ENCODE data around the gene PRKAR1A.

DNA sequence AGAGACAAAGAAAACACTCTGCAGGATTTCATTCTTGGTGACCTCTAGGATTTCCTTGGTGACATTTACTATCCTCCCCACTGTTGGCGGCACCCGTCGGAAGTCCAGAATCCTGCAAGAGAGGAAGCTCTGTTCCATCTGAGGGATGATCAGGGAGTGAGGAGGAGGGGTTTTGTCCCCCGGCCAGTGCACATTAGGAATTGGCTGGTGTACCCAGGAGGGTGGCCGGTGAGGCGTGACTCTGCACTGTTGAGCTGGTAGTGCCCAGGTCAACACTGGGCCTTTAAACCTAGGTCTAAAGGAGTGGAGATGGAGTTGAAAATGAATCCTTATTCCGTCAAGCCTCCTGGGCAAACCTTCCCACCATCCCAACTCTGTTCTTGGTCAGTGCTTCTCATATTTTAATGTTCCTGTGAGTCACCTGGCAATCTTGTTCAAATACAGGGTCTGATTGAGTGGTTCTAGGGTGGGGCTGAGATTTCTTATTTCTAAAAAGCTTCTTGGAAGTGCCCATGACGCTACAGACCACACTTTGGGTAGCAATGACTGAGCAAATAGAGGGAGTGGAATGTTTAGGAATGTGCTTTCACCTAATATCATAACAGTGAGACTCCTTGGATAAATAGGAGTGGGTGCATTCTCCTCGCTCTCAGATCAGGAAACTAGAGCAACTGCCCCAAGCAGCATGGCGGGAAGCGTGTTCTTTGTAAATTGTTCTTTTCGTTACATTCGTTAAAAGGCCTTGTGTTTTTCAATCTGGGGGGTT, 30.7 kb downstream of the PRKAR1A start:
- TF ChIP-seq PPARA (CRISPR knock-in tag; IDR thresholded peaks at IDR 0.05; ENCODE audit: borderline replicate concordance) = no peak
- TF ChIP-seq, protein P1, sequence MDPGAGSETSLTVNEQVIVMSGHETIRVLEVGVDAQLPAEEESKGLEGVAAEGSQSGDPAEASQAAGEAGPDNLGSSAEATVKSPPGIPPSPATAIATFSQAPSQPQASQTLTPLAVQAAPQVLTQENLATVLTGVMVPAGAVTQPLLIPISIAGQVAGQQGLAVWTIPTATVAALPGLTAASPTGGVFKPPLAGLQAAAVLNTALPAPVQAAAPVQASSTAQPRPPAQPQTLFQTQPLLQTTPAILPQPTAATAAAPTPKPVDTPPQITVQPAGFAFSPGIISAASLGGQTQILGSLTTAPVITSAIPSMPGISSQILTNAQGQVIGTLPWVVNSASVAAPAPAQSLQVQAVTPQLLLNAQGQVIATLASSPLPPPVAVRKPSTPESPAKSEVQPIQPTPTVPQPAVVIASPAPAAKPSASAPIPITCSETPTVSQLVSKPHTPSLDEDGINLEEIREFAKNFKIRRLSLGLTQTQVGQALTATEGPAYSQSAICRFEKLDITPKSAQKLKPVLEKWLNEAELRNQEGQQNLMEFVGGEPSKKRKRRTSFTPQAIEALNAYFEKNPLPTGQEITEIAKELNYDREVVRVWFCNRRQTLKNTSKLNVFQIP (CRISPR knock-in tag; IDR thresholded peaks at IDR 0.05; ENCODE audit: borderline replicate concordance, low read depth) = no peak
- no peak for TF ChIP-seq SNAI2 (CRISPR knock-in tag; IDR thresholded peaks at IDR 0.05)

Data from SK-N-SH treated with all-trans-retinoic acid at 6 μM for 48 hours (cell line).